HUDEP-2 (cell line): ENCODE data around the gene LRP3.
A peak's percentile ranks its signal among the peaks of the same experiment; 100 is the strongest.

Source experiments
- DNase-seq, 76 experiments: peaks; one replicate each; lab custom pipeline; 2025; ENCODE audit not compliant: unreplicated experiment in 76 of 76; lab: John Stamatoyannopoulos, UW

LRP3 gene

GRCh38 chr19:33250500-33250899, 56.4 kb downstream of the LRP3 start:
- no peak for DNase-seq

GRCh38 chr19:33251076-33251475, 56.9 kb downstream of the LRP3 start:
- DNase-seq, result no peak

DNA sequence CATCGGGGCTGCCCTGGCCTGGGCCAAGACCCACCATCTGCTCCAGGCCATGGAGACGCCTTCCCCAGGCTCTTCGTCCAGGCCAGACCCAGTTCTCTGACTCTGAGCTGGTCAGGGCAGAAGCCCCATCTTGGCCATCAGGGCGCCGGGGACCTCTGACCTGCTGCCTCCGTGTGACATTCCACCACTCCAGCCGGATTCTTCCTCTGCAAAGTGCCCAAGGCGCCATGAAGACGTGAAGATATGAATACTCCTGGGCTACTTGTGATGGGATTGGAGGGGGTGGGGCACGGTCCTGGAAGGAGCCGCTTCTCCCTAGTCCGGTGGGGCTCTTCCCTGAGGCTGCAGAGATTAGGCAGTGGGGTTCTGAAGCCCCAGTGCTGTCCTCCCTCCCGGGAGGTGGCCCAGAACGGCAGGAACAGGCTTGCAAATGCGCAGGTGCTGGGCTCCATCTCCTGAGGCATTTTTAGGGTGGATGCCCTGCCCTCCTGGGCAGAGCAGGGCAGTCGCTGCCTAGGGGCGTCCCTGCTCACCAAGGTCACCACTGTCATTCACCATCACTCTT, 57.5 kb downstream of the LRP3 start:
- DNase-seq, result no peak

DNA sequence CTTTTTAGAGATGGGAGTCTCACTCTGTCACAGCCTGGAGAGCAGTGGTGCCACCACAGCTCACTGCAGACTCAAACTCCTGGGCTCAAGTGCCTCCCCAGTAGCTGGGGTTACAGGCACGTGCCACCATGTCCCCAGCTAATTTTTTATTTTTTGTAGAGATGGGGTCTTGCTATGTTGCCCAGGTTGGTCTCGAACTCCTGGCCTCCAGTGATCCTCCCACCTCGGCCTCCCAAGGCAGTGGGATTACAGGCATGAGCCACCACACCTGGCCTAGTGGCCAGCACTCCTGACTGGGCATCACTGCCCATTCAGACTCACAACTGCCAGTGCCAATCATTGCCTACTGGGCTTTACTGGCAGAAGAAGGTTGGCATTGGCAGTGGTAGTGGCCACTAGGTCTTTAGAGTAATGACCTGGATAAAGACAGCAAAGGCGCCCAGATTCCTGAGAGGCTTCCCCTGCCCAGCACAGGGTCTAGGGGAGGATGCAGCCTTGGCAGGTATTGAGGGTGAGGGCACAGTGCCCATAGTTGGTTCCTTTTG, 58.4 kb downstream of the LRP3 start:
- DNase-seq, result no peak

DNA sequence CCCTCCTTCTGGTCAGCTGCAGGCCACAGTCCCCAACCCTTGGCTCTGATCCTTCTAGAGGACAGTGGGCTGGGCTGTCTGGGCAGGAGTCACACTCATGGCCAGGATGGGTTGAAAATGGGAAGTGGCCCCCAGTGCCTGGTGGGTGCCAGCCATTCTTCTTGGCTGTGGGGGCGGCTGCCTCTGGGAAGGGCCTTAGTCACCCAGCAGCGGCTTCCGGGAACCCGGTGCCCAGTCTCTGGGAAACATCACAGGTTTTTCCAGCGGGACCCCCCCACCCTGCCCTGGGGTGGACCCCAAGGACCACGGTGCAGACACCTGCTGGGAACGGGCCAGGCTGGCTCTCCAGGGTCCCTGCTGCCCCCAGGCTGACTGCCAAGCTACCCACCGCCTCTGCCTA, 58.8 kb downstream of the LRP3 start:
- DNase-seq, result no peak

DNA sequence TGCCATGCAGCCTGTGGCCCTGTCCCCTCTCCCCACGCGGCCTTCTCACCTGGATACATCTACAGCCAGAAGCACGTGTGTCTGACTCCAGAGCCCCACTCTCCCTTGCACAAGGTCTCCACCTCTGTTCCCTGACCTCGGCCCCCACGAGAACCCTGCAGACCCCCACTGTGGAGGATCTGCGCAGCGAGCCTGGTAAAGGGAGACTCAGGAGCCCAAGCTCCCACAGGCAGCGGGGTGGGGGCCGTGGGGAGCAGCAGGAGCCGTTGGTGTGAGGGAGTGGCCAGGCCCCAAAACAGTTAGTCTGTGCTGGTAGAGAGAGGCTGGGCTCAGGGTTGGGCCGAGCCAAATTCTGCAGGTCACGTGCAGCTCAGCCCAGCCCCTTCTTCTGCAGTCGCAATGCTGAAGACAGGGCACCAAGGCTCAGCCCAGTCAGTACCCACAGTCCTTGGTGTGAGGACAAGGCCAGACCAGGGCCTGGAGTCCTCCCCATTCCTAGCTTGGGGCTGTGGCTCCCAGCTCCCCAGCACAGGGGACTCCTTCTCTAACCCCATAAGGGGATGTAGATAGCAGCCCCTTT, 60.2 kb downstream of the LRP3 start:
- DNase-seq, result peak in 74 of 76 experiments; percentile 53 to 94 (median 86)

GRCh38 chr19:33255781-33256180, 61.7 kb downstream of the LRP3 start:
- DNase-seq, result no peak

GRCh38 chr19:33256261-33256660, 62.1 kb downstream of the LRP3 start:
- DNase-seq, result no peak

DNA sequence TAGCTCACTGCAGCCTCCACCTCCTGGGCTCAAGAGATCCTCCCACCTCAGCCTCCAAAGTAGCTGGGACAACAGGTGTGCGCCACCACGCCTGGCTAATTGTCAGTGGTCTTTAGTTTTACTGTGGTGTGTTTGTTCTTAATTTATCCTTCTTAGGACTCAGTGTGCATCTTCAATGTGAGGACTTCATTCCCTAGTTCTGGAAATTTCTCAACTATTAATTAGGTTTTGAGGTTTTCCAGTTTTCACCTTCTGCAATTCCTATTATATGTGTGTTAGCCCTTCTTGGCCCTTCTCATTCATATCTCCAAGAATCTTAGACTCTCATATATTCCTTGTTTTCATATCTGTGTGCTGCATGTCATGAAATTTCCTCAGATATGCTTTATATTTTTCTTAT, 63.7 kb downstream of the LRP3 start:
- no peak for DNase-seq
